Measurements from ENCODE around the gene ROR1.

DNA sequence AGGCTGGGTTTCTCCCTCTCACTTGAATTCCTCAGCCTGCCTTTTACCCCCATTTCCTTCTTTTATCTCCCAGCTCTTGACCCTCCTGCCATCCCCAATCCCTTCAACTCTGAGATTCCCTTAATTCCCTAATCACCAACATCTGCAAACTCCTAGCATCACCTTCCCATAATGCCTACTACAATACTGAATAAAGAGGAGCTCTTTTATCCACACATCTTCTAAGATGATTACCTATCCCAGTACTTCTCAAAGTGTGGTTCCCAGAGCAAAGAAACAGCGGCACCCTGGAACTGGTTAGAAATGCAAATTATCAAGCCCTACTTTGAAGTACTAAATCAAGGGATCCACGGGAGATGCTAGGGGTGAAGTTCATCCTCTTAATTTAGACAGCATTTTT lies 408.4 kb downstream of the ROR1 start:
- TF ChIP-seq EP300 (IDR thresholded peaks at IDR 0.05) (no peak), CTCF (IDR thresholded peaks at IDR 0.05) (no peak), POLR2A (IDR thresholded peaks at IDR 0.05; ENCODE audit: low read depth) (no peak)
